ENCODE data around the gene PSMA1.

- TF ChIP-seq CTCF (IDR thresholded peaks at IDR 0.05) (no peak), POLR2AphosphoS5 (IDR thresholded peaks at IDR 0.05) (no peak), POLR2A (IDR thresholded peaks at IDR 0.05) (no peak)
Measured at GRCh38 chr11:14506532-14506931, 13.7 kb downstream of the PSMA1 start.

Measured in transverse colon (tissue), 4 donors.